Measurements from ENCODE around the gene ADD1.

The ADD1 gene

DNA sequence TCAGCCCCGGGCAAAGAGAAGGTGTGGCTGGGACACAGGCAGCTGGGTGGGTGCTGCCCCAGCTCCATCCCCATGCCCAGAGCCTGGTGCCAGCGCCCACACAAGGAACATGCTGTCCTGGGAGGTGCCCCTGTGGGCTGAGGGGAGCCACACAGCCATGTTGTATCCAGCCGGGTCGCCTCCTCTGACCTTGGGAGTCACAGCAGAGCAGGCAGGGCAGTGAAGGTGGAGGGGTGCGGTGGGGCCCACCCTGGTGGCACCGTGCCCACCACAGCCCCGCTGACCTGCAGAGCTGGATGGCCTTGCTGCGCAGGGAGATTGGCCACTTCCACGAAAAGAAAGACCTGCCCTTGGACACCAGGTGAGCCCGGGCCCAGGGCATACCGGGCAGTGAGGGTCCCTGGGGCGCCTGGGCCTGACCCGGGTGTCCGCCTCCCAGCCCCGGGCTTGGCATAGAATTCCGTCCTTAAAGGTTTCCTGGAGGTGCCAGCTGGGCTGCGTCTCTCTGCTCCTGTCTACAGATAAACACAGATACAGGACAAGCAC, 18.7 kb upstream of the ADD1 start:
- no peaks in the 10 kb centered on the region for H3K27me3 Mint-ChIP-seq

DNA sequence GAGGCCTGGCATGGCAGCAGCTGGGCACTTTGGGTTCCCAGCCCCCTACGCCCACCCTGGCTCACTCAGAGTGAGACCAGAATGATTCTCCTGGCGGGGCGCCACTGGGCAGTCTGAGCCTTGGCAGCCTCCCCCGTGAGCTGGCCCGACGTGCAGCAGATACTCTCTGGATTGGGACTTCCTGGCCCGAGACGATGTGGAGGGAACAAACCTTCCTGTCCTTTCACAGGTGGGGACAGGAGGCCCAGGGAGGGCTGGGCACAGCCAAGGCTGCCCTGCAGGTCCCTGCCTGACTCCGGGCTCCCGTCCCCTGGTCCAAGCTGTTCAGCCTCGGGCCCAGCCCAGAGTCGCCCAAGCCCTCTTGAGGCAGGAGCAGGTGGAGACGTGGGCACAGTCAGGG, 17.9 kb upstream of the ADD1 start:
- Mint-ChIP-seq H3K9me3 (no peaks in the 10 kb centered on the region), H3K27ac (no peak overlapping the region), H3K4me3 (no peak overlapping the region), H3K36me3 (peaks cover 5% of the 10 kb centered on the region), H3K27me3 (no peaks in the 10 kb centered on the region), H3K4me1 (peaks cover 4% of the 10 kb centered on the region)

More for the DNA sequence above, 18.7 kb upstream of the ADD1 start:
- Mint-ChIP-seq H3K36me3 (peaks cover 5% of the 10 kb centered on the region), H3K4me1 (peaks cover 11% of the 10 kb centered on the region), H3K9me3 (no peaks in the 10 kb centered on the region), H3K4me3 (no peak overlapping the region), H3K27ac (no peak overlapping the region)

DNA sequence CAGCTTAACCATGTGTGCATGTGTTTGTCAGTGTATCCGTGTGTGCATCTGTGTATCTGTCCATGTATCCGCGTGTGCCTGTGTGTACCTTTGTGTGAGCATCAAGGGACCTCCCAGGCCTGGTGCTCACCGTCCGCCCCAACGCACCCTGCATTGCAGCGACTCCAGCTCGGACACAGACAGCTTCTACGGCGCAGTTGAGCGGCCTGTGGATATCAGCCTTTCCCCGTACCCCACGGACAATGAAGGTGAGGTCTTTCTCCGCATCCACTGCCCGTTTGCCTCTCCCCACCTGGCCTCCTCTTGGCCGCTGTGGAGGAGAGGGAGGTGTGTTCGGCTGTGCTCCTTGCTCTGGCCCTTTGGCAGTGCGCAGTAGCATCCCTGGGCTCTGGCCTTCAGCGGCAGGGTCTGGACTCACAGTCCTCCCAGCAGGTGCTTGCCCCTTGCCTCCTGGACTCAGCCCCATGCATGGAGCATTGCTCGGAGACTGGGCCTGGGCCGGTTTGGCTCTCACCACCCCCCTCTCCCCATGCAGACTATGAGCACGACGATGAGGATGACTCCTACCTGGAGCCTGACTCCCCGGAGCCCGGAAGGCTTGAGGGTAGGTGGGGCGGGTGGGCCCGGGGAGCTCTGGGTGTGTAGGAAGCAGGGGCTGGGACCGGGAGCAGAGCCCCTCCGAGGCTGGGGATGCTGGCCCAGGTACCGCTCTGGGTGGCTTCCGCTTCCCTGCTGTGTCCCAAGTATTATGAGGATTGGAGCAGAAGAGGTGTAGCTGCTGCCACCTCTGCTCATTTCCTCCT, 16.4 kb upstream of the ADD1 start:
- peaks cover 5% of the 10 kb centered on the region for H3K36me3 Mint-ChIP-seq
- H3K9me3 Mint-ChIP-seq: no peaks in the 10 kb centered on the region
- no peak overlapping the region for H3K27ac Mint-ChIP-seq
- H3K4me3 Mint-ChIP-seq: no peak overlapping the region
- H3K4me1 Mint-ChIP-seq: peaks cover 4% of the 10 kb centered on the region
- no peaks in the 10 kb centered on the region for H3K27me3 Mint-ChIP-seq

DNA sequence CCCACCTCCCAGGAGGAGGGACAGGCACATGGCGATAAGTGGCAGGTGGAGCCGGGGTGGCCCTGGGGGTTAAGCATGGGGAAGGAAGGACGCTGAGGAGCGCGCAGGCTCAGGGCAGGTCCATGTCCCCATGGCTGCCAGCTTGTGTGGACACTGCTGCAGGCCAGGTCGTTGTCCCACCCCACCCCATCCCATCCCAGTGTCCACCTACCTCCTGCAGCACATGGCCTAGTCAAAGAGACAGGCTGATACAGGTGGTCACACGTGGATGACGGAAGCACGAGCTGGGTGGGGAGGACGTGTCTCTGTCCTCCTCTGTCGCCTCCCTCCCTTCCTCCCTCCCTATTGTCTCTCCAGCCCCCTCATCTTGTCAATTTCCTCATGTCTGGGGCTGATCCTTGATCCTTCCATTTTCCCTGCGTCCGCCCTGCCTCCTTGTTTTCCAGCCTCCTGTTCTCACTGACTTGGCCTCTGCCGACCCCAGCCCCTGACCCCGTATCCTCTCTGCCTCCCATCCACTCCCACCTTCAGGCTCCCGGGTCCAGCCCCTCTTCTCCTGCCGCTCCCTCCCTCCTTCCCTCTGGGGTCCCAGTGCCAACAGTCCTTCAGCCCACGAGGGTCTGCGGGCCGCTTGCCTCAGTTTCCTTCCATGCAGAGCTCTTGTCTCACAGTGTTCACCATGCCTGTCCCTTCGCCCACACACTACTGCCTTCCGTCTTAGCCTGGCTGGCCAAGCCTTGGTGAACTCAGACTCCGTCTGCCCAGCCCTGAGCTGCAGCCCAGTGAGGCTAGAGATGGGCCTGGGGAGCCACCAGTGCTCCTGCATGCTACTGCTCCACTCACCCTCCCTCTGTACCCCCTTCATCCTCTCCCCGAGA, 15.5 kb upstream of the ADD1 start:
- peaks cover 5% of the 10 kb centered on the region for H3K36me3 Mint-ChIP-seq
- peaks cover 4% of the 10 kb centered on the region for H3K4me1 Mint-ChIP-seq
- H3K27ac Mint-ChIP-seq: no peak overlapping the region
- no peak overlapping the region for H3K4me3 Mint-ChIP-seq
- H3K9me3 Mint-ChIP-seq: no peaks in the 10 kb centered on the region
- H3K27me3 Mint-ChIP-seq: no peaks in the 10 kb centered on the region

DNA sequence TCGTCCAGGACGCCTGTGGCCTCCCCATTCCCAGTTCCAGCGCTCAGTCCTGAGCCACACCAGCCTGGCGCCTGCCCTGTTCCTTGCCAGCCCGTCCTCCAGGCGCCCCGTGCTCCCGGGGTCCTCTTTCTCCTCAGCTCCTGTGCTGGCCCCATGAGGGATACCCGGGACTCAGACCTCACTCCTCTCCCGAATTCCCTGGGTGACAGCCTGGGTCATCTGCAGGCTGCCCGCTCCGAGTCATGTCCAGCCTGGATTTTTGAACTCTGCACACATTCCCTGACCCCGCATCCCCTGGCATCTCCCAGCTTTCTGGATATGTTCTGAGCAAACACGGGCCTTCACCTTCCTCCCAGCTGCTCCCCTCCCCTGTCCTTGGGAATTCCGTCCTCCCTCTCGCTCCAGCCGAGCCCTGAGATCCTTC, 14.9 kb upstream of the ADD1 start:
- peaks cover 5% of the 10 kb centered on the region for H3K36me3 Mint-ChIP-seq
- no peaks in the 10 kb centered on the region for H3K9me3 Mint-ChIP-seq
- no peaks in the 10 kb centered on the region for H3K27me3 Mint-ChIP-seq
- H3K4me3 Mint-ChIP-seq: no peak overlapping the region
- peaks cover 4% of the 10 kb centered on the region for H3K4me1 Mint-ChIP-seq
- H3K27ac Mint-ChIP-seq: no peak overlapping the region

DNA sequence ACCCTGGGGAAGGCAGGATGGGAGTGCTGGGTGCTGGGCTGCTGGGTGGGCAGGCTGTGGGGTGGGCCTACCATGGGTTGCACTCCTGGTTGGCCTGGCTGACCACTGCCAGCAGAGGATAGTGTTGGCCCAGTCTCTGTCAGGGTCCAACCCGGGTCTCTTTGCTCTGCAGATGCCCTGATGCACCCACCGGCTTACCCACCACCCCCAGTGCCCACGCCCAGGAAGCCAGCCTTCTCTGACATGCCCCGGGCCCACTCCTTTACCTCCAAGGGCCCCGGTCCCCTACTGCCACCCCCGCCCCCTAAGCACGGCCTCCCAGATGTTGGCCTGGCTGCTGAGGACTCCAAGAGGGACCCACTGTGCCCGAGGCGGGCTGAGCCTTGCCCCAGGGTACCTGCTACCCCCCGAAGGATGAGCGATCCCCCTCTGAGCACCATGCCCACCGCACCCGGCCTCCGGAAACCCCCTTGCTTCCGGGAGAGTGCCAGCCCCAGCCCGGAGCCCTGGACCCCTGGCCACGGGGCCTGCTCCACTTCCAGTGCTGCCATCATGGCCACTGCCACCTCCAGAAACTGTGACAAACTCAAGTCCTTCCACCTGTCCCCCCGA, 14.2 kb upstream of the ADD1 start:
- Mint-ChIP-seq H3K9me3 (no peaks in the 10 kb centered on the region), H3K27me3 (no peaks in the 10 kb centered on the region), H3K27ac (no peak overlapping the region), H3K4me1 (peaks cover 6% of the 10 kb centered on the region), H3K36me3 (peaks cover 5% of the 10 kb centered on the region), H3K4me3 (no peak overlapping the region)

DNA sequence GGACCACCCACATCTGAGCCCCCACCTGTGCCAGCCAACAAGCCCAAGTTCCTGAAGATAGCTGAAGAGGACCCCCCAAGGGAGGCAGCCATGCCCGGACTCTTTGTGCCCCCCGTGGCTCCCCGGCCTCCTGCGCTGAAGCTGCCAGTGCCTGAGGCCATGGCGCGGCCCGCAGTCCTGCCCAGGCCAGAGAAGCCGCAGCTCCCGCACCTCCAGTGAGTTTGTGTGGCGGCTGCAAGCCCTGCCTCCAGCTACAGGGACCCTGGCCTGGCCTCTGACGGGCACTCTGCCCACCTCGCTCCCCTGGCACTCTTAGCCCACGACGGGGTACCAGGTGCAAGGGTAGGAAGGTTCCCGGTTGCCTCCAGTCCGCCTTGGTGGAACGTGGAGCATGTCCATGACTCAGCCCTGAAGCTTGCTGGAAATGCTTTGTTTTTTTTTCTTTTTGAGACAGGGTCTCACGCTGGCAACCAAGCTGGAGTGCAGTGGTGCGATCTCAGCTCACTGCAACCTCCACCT, 13.7 kb upstream of the ADD1 start:
- H3K27me3 Mint-ChIP-seq: no peaks in the 10 kb centered on the region
- no peak overlapping the region for H3K4me3 Mint-ChIP-seq
- H3K27ac Mint-ChIP-seq: no peak overlapping the region
- H3K4me1 Mint-ChIP-seq: peaks cover 12% of the 10 kb centered on the region
- H3K36me3 Mint-ChIP-seq: peaks cover 5% of the 10 kb centered on the region
- no peaks in the 10 kb centered on the region for H3K9me3 Mint-ChIP-seq

DNA sequence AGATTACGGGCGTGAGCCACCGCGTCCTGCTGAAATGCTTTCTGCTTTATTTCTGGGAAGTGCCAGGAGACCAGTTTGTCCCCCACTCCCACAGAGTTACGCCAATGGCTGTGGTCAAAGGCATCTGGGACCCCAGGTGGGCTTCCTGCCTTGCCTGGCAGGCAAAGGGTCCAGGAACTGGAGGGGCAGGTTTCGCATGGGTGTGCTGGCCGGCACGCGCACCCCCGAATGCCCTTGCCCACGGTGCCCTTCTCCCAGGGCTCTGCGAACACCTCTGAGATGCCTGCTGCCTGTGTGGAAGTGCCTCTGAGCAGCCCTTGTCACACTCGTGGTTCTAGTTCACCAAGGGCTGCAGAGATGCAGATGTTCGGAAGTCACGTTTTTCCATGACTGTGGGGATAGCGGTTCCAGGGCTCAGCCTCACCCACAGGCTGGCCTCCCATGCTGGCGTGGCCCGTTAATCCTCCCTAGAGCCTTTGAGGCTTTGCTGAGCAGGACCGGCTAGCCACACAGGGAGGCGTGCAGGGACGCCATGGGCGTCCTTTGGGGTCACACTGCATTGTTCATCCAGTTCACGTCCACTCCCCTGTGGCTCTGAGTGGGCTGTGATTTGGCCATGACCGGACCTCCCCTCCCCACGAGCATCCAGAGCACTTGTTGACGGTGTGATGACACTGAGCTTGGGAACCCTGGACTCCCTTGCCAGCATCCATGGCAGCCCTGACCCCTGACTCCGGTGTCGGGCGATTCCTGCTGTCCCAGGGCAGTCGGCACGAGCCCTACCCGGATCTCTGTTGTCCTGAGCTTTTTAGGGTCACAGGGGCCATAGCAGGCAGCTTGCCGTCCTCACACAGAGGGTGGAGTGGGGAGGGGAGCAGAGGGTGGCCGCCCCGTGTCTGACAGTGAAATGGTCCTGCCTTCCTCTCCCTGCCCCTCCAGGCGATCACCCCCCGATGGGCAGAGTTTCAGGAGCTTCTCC, 12.7 kb upstream of the ADD1 start:
- Mint-ChIP-seq H3K4me3 (no peak overlapping the region), H3K9me3 (no peaks in the 10 kb centered on the region), H3K4me1 (peaks cover 21% of the 10 kb centered on the region), H3K27me3 (no peaks in the 10 kb centered on the region), H3K27ac (no peak overlapping the region), H3K36me3 (peaks cover 5% of the 10 kb centered on the region)

DNA sequence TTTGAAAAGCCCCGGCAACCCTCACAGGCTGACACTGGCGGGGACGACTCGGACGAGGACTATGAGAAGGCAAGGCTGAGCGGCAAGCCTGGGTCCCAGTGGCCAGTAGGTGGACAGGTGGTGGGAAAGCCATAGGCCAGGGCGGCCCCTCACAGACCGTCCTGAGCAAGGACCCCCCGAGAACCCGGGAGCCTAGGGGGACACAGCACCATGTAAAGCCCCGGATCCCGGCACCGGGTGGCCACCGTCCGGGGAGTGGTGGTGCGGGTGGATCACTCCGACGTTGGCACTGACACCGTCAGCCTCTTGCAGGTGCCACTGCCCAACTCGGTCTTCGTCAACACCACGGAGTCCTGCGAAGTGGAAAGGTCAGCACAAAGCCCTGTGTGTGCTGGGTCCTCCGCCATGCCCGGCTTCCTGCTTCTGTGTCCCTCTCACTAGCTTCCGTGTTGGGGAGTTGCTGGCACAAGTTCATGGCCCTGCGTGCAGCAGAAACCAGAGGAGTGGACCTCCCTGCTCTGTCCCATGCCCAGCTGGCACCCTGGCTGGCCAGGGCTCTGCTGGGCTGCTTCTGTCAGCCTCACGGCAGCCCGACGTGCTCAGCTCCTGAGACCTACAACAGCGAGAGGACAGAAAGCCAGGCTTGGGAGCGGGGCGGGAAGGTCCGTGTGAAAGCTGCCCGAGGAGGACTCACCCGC, 11.9 kb upstream of the ADD1 start:
- Mint-ChIP-seq H3K4me1 (peaks cover 27% of the 10 kb centered on the region), H3K27ac (no peak overlapping the region), H3K27me3 (no peaks in the 10 kb centered on the region), H3K36me3 (peaks cover under 1% of the 10 kb centered on the region), H3K9me3 (no peaks in the 10 kb centered on the region), H3K4me3 (no peak overlapping the region)

DNA sequence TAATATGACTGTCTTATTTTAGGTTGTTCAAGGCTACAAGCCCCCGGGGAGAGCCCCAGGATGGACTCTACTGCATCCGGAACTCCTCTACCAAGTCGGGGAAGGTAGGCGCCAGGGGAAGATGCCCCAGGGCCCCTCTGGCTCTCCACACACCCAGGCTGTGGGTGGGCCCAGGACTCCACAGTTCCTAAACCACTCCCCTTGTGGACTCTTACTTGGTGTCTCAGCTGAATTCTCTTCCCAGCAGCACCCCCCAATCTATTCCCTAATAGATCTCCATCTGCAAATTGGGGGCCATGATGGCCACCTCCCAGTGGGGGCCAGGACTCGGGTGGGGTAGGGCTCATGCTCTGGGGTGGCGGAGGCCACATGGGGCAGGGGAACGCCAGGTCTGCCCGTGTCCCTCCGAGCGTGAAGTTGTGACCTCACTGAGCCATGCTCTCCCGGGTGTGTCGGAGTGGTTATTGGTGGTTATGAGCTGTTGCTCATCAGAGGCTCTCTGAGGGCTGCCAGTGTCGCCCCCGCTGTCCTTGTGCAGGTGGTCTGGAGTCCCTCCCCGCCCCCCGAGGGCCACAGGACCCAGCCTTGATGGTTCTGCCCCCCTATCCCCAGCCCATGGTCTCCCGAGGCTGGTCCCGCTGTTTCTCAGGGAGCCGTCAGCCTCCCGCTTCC, 11.2 kb upstream of the ADD1 start:
- H3K36me3 Mint-ChIP-seq: no peaks in the 10 kb centered on the region
- no peak overlapping the region for H3K27ac Mint-ChIP-seq
- no peaks in the 10 kb centered on the region for H3K27me3 Mint-ChIP-seq
- peaks cover 33% of the 10 kb centered on the region for H3K4me1 Mint-ChIP-seq
- no peak overlapping the region for H3K4me3 Mint-ChIP-seq
- H3K9me3 Mint-ChIP-seq: no peaks in the 10 kb centered on the region

DNA sequence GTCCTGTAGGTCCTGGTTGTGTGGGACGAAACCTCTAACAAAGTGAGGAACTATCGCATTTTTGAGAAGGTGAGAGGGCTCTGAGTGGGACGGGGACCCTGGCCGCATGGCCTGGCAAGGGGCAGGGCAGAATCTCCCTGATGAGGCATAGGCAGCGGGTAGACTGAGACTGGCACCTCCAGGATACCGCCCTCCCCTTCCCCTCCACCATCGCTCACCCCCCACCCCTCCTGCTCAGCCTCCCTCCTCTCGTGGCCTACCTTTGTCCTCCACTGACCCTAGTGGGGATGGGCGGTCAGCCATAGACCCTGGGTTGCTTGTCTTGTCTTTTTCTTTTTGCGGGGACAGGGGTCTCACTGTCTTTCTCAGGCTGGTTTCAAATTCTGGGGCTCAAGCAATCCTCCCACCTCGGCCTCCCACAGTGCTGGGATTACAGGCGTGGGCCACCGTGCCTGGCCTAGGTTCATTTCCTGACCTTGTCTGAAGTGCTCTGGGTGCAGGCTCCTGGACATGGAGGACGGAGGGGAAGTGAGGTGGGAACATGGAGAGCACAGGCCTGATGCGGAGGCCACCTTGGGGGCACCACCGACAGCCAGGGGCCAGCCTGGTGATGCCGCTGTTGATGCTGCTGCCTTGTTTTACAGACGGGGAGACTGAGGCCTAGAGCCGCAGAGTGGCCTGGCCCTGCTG, 10.5 kb upstream of the ADD1 start:
- Mint-ChIP-seq H3K27me3 (no peaks in the 10 kb centered on the region), H3K9me3 (no peaks in the 10 kb centered on the region), H3K4me1 (peaks cover 39% of the 10 kb centered on the region), H3K4me3 (no peak overlapping the region), H3K36me3 (no peaks in the 10 kb centered on the region), H3K27ac (peak overlapping the region; percentile 65)

DNA sequence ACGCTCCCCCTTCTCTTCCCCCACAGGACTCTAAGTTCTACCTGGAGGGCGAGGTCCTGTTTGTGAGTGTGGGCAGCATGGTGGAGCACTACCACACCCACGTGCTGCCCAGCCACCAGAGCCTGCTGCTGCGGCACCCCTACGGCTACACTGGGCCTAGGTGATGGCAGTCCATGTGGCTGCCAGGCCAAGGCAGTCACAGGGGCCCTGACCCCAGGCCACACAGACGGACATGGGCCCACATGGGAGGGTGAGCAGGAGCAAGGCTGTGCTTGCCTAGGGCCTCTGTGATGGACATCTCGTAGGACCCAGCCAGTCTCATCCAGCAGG, 10.0 kb upstream of the ADD1 start:
- no peaks in the 10 kb centered on the region for H3K9me3 Mint-ChIP-seq
- H3K27ac Mint-ChIP-seq: no peak overlapping the region
- peaks cover 44% of the 10 kb centered on the region for H3K4me1 Mint-ChIP-seq
- no peaks in the 10 kb centered on the region for H3K36me3 Mint-ChIP-seq
- H3K27me3 Mint-ChIP-seq: no peaks in the 10 kb centered on the region
- H3K4me3 Mint-ChIP-seq: no peak overlapping the region

Data from activated naive CD4-positive, alpha-beta T cell treated with anti-CD3 and anti-CD28 coated beads, Interleukin-2, amount 50 U/mL, for 24 hours (primary cell).